WERI-Rb-1 (cell line): Measurements from ENCODE around the gene AKT2.

ENCODE experiments used
- DNase-seq: peaks from one replicate; pipeline ENCODE4 v3.0.0-alpha.2; 2020
- H3K27ac ChIP-seq: fragments of 250-450 bp; sonication (Bioruptor Pico); 2 replicates; pipeline ENCODE4 v1.5.1; 2020; ENCODE audit warnings: mild to moderate bottlenecking, moderate library complexity
- H3K27me3 ChIP-seq: fragments of 250-450 bp; sonication (Bioruptor Pico); 2 replicates; pipeline ENCODE4 v1.5.1; 2021; ENCODE audit warnings: mild to moderate bottlenecking, low read depth, moderate library complexity; ENCODE audit not compliant: insufficient read depth, severe bottlenecking
- H3K36me3 ChIP-seq: fragments of 250-450 bp; sonication (Bioruptor Pico); 2 replicates; pipeline ENCODE4 v1.5.1; 2020; ENCODE audit warnings: mild to moderate bottlenecking, moderate library complexity
- H3K4me3 ChIP-seq: 2 replicates; pipeline ENCODE4 v1.5.1; 2011; ENCODE audit warnings: low read depth, mild to moderate bottlenecking, control low read depth, low read length
- H3K9me3 ChIP-seq: fragments of 250-450 bp; sonication (Bioruptor Pico); 2 replicates; pipeline ENCODE4 v1.5.1; 2021; ENCODE audit warnings: mild to moderate bottlenecking, moderate library complexity; ENCODE audit not compliant: severe bottlenecking
- CTCF ChIP-seq: IDR thresholded peaks from 2 replicates; pipeline ENCODE4 v1.5.1; 2011; ENCODE audit warnings: low read depth, mild to moderate bottlenecking, control low read depth, inconsistent platforms, low read length

AKT2 gene

GRCh38 chr19:40238775-40239174 is 46.4 kb downstream of the AKT2 start:
- TF ChIP-seq CTCF, result no peak
- Histone ChIP-seq H3K36me3 (peaks cover 54% of the 10 kb centered on the region), H3K27ac (no peak overlapping the region), H3K27me3 (no peaks in the 10 kb centered on the region), H3K4me3 (no peak overlapping the region), H3K9me3 (no peaks in the 10 kb centered on the region)
- DNase-seq, result no peak

GRCh38 chr19:40237791-40238190 is 47.4 kb downstream of the AKT2 start:
- H3K9me3 ChIP-seq, result no peaks in the 10 kb centered on the region
- TF ChIP-seq CTCF, result no peak
- H3K27ac ChIP-seq, result no peak overlapping the region
- H3K27me3 ChIP-seq, result no peaks in the 10 kb centered on the region
- peaks cover 61% of the 10 kb centered on the region for H3K36me3 ChIP-seq
- H3K4me3 ChIP-seq, result no peak overlapping the region
- no peak for DNase-seq

GRCh38 chr19:40236366-40236765 is 48.8 kb downstream of the AKT2 start:
- H3K4me3 ChIP-seq, result no peak overlapping the region
- peaks cover 56% of the 10 kb centered on the region for H3K36me3 ChIP-seq
- H3K27ac ChIP-seq, result no peak overlapping the region
- H3K27me3 ChIP-seq, result no peaks in the 10 kb centered on the region
- no peak for DNase-seq
- H3K9me3 ChIP-seq, result no peaks in the 10 kb centered on the region
- no peak for TF ChIP-seq CTCF

GRCh38 chr19:40236026-40236355 is 49.2 kb downstream of the AKT2 start:
- Histone ChIP-seq H3K36me3 (peaks cover 54% of the 10 kb centered on the region), H3K4me3 (no peak overlapping the region), H3K27ac (no peak overlapping the region), H3K27me3 (no peaks in the 10 kb centered on the region), H3K9me3 (no peaks in the 10 kb centered on the region)
- TF ChIP-seq CTCF, result no peak
- DNase-seq, result no peak

- peaks cover 51% of the 10 kb centered on the region for H3K36me3 ChIP-seq
- no peaks in the 10 kb centered on the region for H3K9me3 ChIP-seq
- no peaks in the 10 kb centered on the region for H3K27me3 ChIP-seq
- no peak overlapping the region for H3K4me3 ChIP-seq
- TF ChIP-seq CTCF, result peak; percentile 58
- DNase-seq, result no peak
- no peak overlapping the region for H3K27ac ChIP-seq
These were observed 49.7 kb downstream of the AKT2 start for GRCh38 chr19:40235238-40236025.
